BLaER1 treated with 17β-estradiol and CSF1 and Interleukin-3, amounts not matched to agents 10 nM and 100 nM (cell line): ENCODE results near the gene C4orf36.

Experiments used
- H3K27ac ChIP-seq, 11 experiments: shearing (Covaris generic); formaldehyde crosslinking; 2 replicates each; pipeline ENCODE4 v1.8.1; 2022
- H3K27me3 ChIP-seq, 11 experiments: shearing (Covaris generic); formaldehyde crosslinking; 2 replicates each; pipeline ENCODE4 v1.8.1; 2022
- H3K36me3 ChIP-seq, 11 experiments: shearing (Covaris generic); formaldehyde crosslinking; 2 replicates each; pipeline ENCODE4 v1.8.1; 2022
- H3K4me1 ChIP-seq, 10 experiments: shearing (Covaris generic); formaldehyde crosslinking; 2 replicates each; pipeline ENCODE4 v1.8.1; 2022
- H3K4me2 ChIP-seq, 11 experiments: shearing (Covaris generic); formaldehyde crosslinking; 2 replicates each; pipeline ENCODE4 v1.8.1; 2022
- H3K4me3 ChIP-seq, 10 experiments: shearing (Covaris generic); formaldehyde crosslinking; 2 replicates each; pipeline ENCODE4 v1.8.1; 2022
- H3K9ac ChIP-seq, 11 experiments: shearing (Covaris generic); formaldehyde crosslinking; 2 replicates each; pipeline ENCODE4 v1.8.1; 2022
- H3K9me3 ChIP-seq, 11 experiments: shearing (Covaris generic); formaldehyde crosslinking; replicated peaks in 1 of 11; 2 replicates each; pipeline ENCODE4 v1.8.1; 2022
- H4K20me1 ChIP-seq, 11 experiments: shearing (Covaris generic); formaldehyde crosslinking; 2 replicates each; pipeline ENCODE4 v1.8.1; 2022
- Cebpa-rat ChIP-seq, 11 experiments: shearing (Covaris generic); IDR thresholded peaks; 2 replicates each; pipeline ENCODE4 v1.8.1; 2022

The C4orf36 gene

DNA sequence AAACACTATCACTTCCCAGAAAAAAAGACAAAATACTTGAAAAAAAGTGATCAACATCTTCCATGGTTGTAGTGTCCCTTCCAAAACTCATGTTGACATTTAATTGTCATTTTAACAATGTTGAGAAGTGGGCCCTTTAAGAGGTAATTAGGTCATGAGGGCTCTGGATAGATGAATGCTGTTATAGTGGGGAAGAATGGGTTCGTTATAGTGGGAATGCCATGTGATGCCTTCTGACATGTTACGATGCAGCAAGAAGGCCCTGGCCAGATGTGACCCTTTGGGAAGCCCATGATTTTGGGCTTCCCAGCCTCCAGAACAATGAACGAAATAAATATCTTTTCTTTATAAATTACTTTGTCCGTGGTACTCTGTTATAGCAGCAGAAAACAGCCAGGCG is 39.0 kb downstream of the C4orf36 start:
- TF ChIP-seq Cebpa-rat (IDR thresholded peaks at IDR 0.05), result no peak
- Histone ChIP-seq H3K4me3 (no peak overlapping the region), H4K20me1 (no peaks in the 10 kb centered on the region), H3K4me1 (peaks cover 6 to 14% (median 10%) of the 10 kb centered on the region in 10 experiments; a peak in 16 of 20 replicates), H3K9me3 (peaks cover 0 to 4% (median 0%) of the 10 kb centered on the region in 11 experiments; a peak in 1 of 22 replicates), H3K36me3 (no peaks in the 10 kb centered on the region), H3K27ac (no peak overlapping the region), H3K27me3 (no peaks in the 10 kb centered on the region), H3K4me2 (no peak overlapping the region), H3K9ac (no peak overlapping the region)

DNA sequence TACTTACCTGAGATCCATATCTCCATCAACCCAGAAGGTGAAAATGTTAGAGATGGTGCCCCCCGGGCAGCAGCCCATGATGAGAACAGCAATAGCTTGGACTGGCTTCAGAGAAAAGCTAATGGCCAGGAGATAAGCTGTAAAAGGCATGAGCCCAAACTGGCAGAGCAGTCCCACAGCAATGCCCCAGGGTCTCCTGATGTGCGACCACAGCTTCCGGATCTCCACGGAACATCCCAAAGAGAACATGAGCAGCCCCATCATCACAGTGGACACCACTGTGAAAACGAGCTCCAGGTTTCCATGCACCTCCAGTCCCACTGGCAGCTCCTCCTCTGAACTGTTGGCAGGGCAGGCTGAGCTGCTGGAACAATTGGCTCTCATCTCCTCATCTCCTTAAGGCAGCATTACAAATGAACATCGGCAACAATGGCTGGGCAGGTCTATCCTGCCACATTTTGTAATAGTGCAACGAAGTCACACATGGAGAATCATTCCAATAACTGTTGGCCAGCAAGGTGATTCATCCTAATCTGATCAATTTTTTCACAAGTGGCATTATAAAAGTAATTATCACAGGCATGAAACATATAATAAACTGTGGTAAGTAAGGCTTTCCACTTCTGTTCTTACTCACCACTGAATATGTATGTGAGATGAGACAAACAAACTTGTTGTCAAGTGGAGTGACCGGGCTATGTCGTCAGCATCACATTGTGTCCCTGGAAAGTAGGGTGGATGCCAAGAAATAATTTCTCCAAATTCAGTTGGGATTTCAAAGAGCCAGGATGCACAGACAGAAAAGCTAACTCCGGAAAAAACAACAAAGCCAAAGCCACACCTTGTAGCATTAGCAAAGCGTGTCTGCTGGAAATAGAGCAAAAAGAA is 43.2 kb downstream of the C4orf36 start, which contains the start of gene SLC10A6:
Gene SLC10A6 (minus strand): TSS at position 653 of the 888 bp plus-strand sequence. CDS start 269 bp downstream, at position 384.
- Histone ChIP-seq H3K9me3 (peaks cover 0 to 4% (median 0%) of the 10 kb centered on the region in 11 experiments; a peak in 1 of 22 replicates), H4K20me1 (no peaks in the 10 kb centered on the region), H3K27me3 (no peaks in the 10 kb centered on the region), H3K27ac (no peak within 1 kb of the TSS), H3K4me3 (no peak within 1 kb of the TSS), H3K4me1 (peaks cover 0 to 17% (median 11%) of the 10 kb centered on the region in 10 experiments; a peak in 13 of 20 replicates), H3K36me3 (no peaks in the 10 kb centered on the region), H3K9ac (no peak within 1 kb of the TSS), H3K4me2 (peak within 1 kb of the TSS in 6 of 11 experiments; percentile 13 to 46 (median 30); a peak in 11 of 22 replicates)
- no peak for TF ChIP-seq Cebpa-rat (IDR thresholded peaks at IDR 0.05)

DNA sequence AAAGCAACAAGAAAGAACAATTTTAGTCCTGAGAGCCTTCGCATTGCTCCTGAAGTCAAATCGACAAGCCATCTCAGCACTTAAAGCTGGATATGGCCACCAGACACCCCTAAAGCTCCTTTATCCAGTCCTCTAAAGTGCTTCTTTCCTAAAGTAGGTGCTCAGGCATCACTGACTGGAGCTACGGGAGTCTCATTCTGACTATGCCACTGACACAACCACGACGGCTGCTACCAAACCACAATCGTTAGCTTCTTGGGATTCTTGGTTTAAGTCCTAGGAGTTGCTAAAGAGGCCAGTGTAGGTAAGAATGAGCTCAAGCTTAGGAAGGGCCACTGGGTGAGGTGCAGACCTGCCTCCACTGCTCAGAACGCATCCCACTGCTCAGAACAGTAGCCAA is 44.1 kb downstream of the C4orf36 start:
- H3K9me3 ChIP-seq, result peaks cover 0 to 4% (median 0%) of the 10 kb centered on the region in 11 experiments; a peak in 1 of 22 replicates
- peak overlapping the region in 7 of 11 experiments; percentile 22 to 46 (median 33); a peak in 11 of 22 replicates for H3K4me2 ChIP-seq
- H3K36me3 ChIP-seq, result no peaks in the 10 kb centered on the region
- H3K27me3 ChIP-seq, result no peaks in the 10 kb centered on the region
- no peak overlapping the region for H3K9ac ChIP-seq
- no peak for TF ChIP-seq Cebpa-rat (IDR thresholded peaks at IDR 0.05)
- peaks cover 0 to 17% (median 11%) of the 10 kb centered on the region in 10 experiments; a peak in 13 of 20 replicates for H3K4me1 ChIP-seq
- no peaks in the 10 kb centered on the region for H4K20me1 ChIP-seq
- H3K27ac ChIP-seq, result no peak overlapping the region
- H3K4me3 ChIP-seq, result no peak overlapping the region

DNA sequence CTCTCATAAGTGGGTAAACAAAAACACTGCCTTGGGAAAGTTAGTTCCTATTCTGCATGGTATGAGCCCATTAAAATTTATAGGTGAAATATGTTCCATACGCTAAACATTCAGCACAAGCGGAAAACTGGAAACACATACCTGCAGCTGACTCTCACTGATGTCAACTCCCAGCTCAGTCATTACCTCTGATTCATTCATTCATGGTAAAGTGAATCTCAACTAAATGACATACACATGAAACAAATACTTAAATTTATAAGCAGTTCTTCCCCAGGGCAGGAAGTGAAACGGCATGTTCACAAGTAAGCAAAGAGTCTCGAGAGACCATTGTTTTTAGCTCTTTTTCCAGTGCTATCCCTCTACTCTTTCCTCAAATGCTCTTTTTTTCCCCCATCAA is 44.7 kb downstream of the C4orf36 start:
- Histone ChIP-seq H4K20me1 (no peaks in the 10 kb centered on the region), H3K4me2 (peak overlapping the region in 7 of 11 experiments; percentile 22 to 46 (median 33); a peak in 12 of 22 replicates), H3K27ac (no peak overlapping the region), H3K36me3 (no peaks in the 10 kb centered on the region), H3K4me1 (peaks cover 0 to 17% (median 11%) of the 10 kb centered on the region in 10 experiments; a peak in 13 of 20 replicates), H3K9ac (no peak overlapping the region), H3K27me3 (no peaks in the 10 kb centered on the region), H3K4me3 (no peak overlapping the region), H3K9me3 (peaks cover 0 to 4% (median 0%) of the 10 kb centered on the region in 11 experiments; a peak in 1 of 22 replicates)
- TF ChIP-seq Cebpa-rat (IDR thresholded peaks at IDR 0.05), result no peak

DNA sequence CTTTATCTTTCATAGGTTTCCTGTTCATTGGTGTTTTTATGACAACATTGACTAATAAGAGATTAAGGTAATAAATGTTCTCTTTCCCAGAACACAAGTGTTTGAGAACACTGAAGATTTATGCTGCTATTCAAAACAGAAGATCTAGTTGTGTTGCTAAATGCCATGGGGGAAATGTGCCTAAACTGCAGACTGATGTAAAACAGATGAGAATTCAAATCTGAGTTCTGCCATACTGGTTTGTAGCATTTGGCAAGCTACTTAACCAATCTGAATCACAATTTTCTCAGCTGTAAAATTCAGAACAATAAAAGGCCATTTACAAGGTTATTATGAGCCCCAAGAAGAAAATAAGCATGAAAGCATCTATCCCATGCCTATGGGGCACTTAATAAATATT is 45.3 kb downstream of the C4orf36 start:
- Histone ChIP-seq H3K27me3 (no peaks in the 10 kb centered on the region), H3K36me3 (no peaks in the 10 kb centered on the region), H3K4me3 (no peak overlapping the region), H3K9me3 (peaks cover 0 to 4% (median 0%) of the 10 kb centered on the region in 11 experiments; a peak in 1 of 22 replicates), H3K27ac (no peak overlapping the region), H3K4me1 (peaks cover 0 to 17% (median 11%) of the 10 kb centered on the region in 10 experiments; a peak in 13 of 20 replicates), H4K20me1 (no peaks in the 10 kb centered on the region), H3K9ac (no peak overlapping the region), H3K4me2 (no peak overlapping the region)
- no peak for TF ChIP-seq Cebpa-rat (IDR thresholded peaks at IDR 0.05)

DNA sequence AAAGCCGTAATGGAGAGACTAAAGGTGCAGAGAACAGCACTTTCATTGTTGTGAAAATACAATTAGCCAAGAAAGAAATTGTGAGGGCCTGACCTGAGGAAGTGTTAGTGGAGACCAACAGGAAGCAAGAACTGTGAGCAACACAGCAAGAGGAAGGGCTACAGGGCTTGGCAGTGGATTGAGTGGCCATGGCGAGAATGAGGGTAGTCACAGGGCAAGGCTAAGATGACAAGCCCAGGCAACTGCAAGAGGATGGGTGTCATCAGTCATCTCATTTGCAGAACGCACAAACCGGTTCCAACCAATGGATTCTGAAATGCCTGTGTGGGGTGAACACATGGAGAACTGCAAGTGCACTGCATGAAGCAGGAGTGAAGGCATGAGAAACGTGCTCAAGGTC is 46.6 kb downstream of the C4orf36 start:
- Histone ChIP-seq H3K4me1 (peaks cover 0 to 17% (median 11%) of the 10 kb centered on the region in 10 experiments; a peak in 13 of 20 replicates), H3K36me3 (no peaks in the 10 kb centered on the region), H3K4me2 (peak overlapping the region in 1 of 11 experiments; percentile 5; a peak in 1 of 22 replicates), H3K9me3 (peaks cover 0 to 4% (median 0%) of the 10 kb centered on the region in 11 experiments; a peak in 1 of 22 replicates), H4K20me1 (no peaks in the 10 kb centered on the region), H3K27ac (no peak overlapping the region), H3K9ac (no peak overlapping the region), H3K27me3 (no peaks in the 10 kb centered on the region), H3K4me3 (no peak overlapping the region)
- TF ChIP-seq Cebpa-rat (IDR thresholded peaks at IDR 0.05), result no peak

DNA sequence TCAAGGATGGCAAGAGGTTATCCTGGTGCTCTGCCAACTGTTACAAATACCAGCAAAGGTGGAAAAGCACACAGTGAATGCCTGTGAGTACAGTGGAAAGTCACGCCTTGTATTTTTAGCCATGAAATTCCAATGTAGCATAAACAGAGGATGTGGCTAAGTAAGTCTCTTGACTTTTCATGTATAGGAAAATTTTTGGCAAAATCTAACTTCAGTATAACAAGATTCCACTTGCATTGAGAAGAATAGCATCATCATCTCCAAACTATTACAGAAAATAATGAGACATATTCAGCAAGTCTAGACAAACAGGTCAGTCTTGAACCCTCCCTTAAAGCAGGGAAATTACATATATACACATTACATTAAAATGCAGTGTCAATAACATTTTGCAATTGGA is 50.9 kb downstream of the C4orf36 start:
- no peaks in the 10 kb centered on the region for H4K20me1 ChIP-seq
- no peak overlapping the region for H3K4me3 ChIP-seq
- H3K4me2 ChIP-seq, result no peak overlapping the region
- no peaks in the 10 kb centered on the region for H3K27me3 ChIP-seq
- H3K4me1 ChIP-seq, result peaks cover 0 to 18% (median 0%) of the 10 kb centered on the region in 10 experiments; a peak in 6 of 20 replicates
- no peaks in the 10 kb centered on the region for H3K36me3 ChIP-seq
- H3K27ac ChIP-seq, result no peak overlapping the region
- H3K9ac ChIP-seq, result no peak overlapping the region
- no peaks in the 10 kb centered on the region for H3K9me3 ChIP-seq
- no peak for TF ChIP-seq Cebpa-rat (IDR thresholded peaks at IDR 0.05)

DNA sequence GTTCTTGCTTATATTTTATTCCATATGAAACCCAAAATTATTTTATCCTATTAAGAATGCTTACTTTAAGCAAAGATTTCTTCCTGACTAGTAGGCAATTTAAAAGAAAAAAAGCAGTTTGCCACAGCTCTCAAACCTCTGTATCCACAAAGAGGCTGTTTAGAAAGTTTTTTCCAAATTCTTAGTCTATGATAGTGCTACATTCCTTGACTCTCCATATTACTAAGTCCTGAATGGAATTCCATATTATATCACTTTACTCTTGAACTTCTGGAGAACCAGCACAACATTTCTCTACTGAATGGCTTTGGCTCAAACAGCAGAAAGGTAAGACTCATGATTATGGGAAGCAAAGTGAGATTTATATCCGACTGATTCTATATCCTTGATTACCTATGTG is 51.4 kb downstream of the C4orf36 start:
- H3K27ac ChIP-seq, result no peak overlapping the region
- H3K4me2 ChIP-seq, result no peak overlapping the region
- no peak overlapping the region for H3K9ac ChIP-seq

More for the DNA sequence above, 51.4 kb downstream of the C4orf36 start:
- no peaks in the 10 kb centered on the region for H4K20me1 ChIP-seq
- no peak overlapping the region for H3K4me3 ChIP-seq
- H3K36me3 ChIP-seq, result no peaks in the 10 kb centered on the region
- H3K4me1 ChIP-seq, result peaks cover 0 to 18% (median 0%) of the 10 kb centered on the region in 10 experiments; a peak in 6 of 20 replicates
- no peaks in the 10 kb centered on the region for H3K27me3 ChIP-seq
- H3K9me3 ChIP-seq, result no peaks in the 10 kb centered on the region
- no peak for TF ChIP-seq Cebpa-rat (IDR thresholded peaks at IDR 0.05)
